Colonic mucosa (tissue), 4 donors: ENCODE measurements around the gene ARHGEF19. TPM values are rescaled to one million over a fixed set of nuclear protein-coding genes. Genes with fewer than 3 reads are reported as not detected.

Source experiments
- DNase-seq: peaks from one replicate; pipeline ENCODE4 v3.0.0-alpha.2; 2020
- H3K27ac ChIP-seq: fragments of 200-600 bp; one replicate; pipeline ENCODE4 v1.8.0; 2021
- H3K27me3 ChIP-seq: fragments of 200-600 bp; one replicate; pipeline ENCODE4 v1.8.0; 2021
- H3K36me3 ChIP-seq: fragments of 200-600 bp; one replicate; pipeline ENCODE4 v1.8.0; 2021
- H3K4me1 ChIP-seq: fragments of 200-600 bp; one replicate; pipeline ENCODE4 v1.8.0; 2021; ENCODE audit warnings: mild to moderate bottlenecking
- H3K4me3 ChIP-seq: fragments of 200-600 bp; one replicate; pipeline ENCODE4 v1.8.0; 2021
- H3K9ac ChIP-seq, 2 donors: one replicate each; pipeline ENCODE4 v1.7.0; 2013; ENCODE audit warnings: control low read depth in 2 of 2, low read depth in 2 of 2, low read length in 2 of 2
- H3K9me3 ChIP-seq: fragments of 200-600 bp; one replicate; pipeline ENCODE4 v1.8.0; 2021
- intact Hi-C: fragments of 100-400 bp; cut with DNase I; formaldehyde crosslinking; loops from one replicate; pipeline ENCODE4 v1.14.1; 2022
- total RNA-seq, 2 donors: library from RNA; stranded (reverse); fragmentation: NEBNext Ultra II Directional in 1 of 2; extraction: Animal tissue kit (Norgen Biotek cat#: 25700) in 1 of 2; gene quantifications; one replicate each; pipeline ENCODE4 v1.2.1, GENCODE V29; 2021
- TF ChIP-seq, protein P1 (sequence below): fragments of 200-600 bp; IDR thresholded peaks from one replicate; pipeline ENCODE4 v1.8.0; 2022; ENCODE audit warnings: antibody characterized with exemption, mild to moderate bottlenecking
- donor health status: healthy.
- donor health status: DM: no; HTN: no; CAD: no.
- donor health status: DM: no; HTN: no; CAD: no.

ARHGEF19 gene
- total RNA-seq, 2 donors from 2014 or later, result 5.8 to 9.0 TPM

- H3K9me3 ChIP-seq, result no peaks in the 10 kb centered on the region
- no peaks in the 10 kb centered on the region for H3K4me1 ChIP-seq
- TF ChIP-seq, protein P1, sequence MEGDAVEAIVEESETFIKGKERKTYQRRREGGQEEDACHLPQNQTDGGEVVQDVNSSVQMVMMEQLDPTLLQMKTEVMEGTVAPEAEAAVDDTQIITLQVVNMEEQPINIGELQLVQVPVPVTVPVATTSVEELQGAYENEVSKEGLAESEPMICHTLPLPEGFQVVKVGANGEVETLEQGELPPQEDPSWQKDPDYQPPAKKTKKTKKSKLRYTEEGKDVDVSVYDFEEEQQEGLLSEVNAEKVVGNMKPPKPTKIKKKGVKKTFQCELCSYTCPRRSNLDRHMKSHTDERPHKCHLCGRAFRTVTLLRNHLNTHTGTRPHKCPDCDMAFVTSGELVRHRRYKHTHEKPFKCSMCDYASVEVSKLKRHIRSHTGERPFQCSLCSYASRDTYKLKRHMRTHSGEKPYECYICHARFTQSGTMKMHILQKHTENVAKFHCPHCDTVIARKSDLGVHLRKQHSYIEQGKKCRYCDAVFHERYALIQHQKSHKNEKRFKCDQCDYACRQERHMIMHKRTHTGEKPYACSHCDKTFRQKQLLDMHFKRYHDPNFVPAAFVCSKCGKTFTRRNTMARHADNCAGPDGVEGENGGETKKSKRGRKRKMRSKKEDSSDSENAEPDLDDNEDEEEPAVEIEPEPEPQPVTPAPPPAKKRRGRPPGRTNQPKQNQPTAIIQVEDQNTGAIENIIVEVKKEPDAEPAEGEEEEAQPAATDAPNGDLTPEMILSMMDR, result no peak
- H3K4me3 ChIP-seq, result no peak overlapping the region
- intact Hi-C loops, result no loop called here
- no peak overlapping the region for H3K27ac ChIP-seq
- no peak for DNase-seq
- H3K9ac ChIP-seq, result no peak overlapping the region
- H3K27me3 ChIP-seq, result no peaks in the 10 kb centered on the region
- H3K36me3 ChIP-seq, result no peaks in the 10 kb centered on the region
These were observed 21.1 kb downstream of the ARHGEF19 start for GRCh38 chr1:16191309-16191708.

DNA sequence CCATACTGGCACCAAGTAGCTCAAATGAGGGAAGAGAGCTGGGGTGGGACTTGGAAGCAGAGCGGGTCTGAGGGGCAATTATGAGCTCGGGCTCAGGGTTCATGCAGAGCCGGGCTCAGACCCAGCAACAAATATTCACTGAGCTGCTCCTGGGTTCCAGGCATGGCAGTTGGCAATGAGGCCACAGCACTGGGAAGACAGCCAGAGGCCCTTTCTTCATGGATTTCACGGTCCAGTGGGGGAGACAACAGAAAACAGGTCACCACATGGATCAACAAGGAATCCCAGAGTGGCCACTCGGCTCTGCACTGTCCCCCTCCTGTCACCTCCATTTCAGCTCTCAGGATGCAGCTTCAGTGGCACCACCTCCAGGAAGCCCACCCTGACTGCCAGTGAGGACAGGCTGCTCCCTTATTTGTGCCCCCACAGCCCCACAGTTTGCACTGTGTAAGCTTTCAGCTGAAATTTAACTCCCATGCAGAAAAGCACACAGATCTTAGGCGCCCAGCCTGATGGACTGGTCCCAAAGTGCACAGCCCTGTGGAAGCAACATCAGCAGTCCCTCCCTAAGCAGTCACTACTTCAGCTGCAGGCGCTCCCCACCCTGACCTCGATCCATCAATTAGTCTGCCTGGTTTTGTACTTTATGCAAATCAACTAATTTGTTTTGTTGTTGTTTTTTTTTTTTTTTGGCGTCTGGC lies 22.4 kb downstream of the ARHGEF19 start:
- Histone ChIP-seq H3K4me3 (no peak overlapping the region), H3K27me3 (no peaks in the 10 kb centered on the region), H3K9me3 (no peaks in the 10 kb centered on the region), H3K36me3 (no peaks in the 10 kb centered on the region), H3K4me1 (no peaks in the 10 kb centered on the region), H3K27ac (no peak overlapping the region), H3K9ac (no peak overlapping the region)
- no peak for DNase-seq
- TF ChIP-seq, protein P1, result no peak
- intact Hi-C loops, result no loop called here

DNA sequence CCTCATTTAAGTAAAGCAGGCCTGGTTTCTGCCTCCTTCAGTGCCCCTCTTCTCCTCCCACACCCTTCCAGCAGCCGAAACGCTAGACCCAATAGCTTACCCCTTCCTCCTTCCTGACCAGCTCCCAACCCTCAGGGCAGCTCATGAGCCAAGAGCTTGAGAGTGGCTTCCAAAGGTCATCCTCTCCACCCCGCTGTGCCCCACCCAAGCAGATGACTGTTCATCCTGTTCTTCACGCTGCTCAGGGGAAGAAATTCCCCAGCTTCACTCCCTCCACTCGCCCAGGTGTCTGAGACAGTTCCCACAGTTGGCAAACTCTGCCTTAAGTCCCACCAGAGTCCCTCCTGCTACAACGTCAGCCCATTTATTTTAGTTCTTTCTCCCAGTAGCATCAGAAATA lies 23.4 kb downstream of the ARHGEF19 start:
- Histone ChIP-seq H3K36me3 (no peaks in the 10 kb centered on the region), H3K4me1 (no peaks in the 10 kb centered on the region), H3K27ac (peak overlapping the region; percentile 64), H3K27me3 (no peaks in the 10 kb centered on the region), H3K9me3 (no peaks in the 10 kb centered on the region), H3K9ac (peak overlapping the region; percentile 6 to 27), H3K4me3 (no peak overlapping the region)
- DNase-seq, result peak; percentile 82
- intact Hi-C loops, result no loop called here
- TF ChIP-seq, protein P1, result no peak

DNA sequence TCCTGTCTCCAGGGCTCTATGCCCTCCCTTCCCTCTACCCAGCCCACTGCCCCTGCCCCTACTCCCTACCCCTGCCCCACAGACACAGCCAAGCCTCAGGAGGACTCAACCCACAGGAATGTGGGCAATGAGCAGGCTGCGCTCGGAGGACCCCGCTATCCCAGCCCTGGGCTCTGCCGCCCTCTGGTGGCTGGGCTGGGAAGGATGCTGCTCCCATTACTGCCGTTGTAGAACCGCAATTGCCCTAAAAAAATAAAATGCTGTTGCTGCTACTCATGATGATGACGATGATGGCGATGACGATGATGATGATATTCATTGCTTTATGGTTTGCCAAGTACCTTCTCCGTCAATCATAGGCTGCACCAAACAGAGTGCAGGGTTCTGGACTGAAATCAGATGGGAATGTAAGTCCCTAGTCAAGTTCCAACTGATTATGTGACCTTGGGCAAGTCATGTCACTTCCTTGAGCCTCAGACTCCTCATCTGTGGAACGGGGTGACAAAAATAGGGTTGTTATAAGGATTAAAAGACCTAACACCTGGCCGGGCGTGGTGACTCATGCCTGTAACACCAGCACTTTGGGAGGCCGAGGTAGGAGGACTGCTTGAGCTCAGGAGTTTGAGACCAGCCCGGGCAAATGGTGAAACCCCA lies 24.6 kb downstream of the ARHGEF19 start:
- TF ChIP-seq, protein P1, result peak; percentile 97
- intact Hi-C loops, result loop anchor here (1.0 kb wide), 1 partner anchor 109 kb away; no protein-coding TSS in a partner anchor
- Histone ChIP-seq H3K36me3 (no peaks in the 10 kb centered on the region), H3K4me1 (no peaks in the 10 kb centered on the region), H3K9me3 (no peaks in the 10 kb centered on the region), H3K9ac (no peak overlapping the region), H3K27me3 (no peaks in the 10 kb centered on the region), H3K4me3 (no peak overlapping the region), H3K27ac (no peak overlapping the region)
- peak; percentile 85 for DNase-seq

GRCh38 chr1:16186655-16187235 lies 25.7 kb downstream of the ARHGEF19 start:
- peak overlapping the region; percentile 44 for H3K27ac ChIP-seq
- no peaks in the 10 kb centered on the region for H3K36me3 ChIP-seq
- peak overlapping the region in 1 of 2 donors; percentile 14 for H3K9ac ChIP-seq
- intact Hi-C loops, result no loop called here
- H3K4me3 ChIP-seq, result no peak overlapping the region
- H3K4me1 ChIP-seq, result no peaks in the 10 kb centered on the region
- no peaks in the 10 kb centered on the region for H3K27me3 ChIP-seq
- DNase-seq, result no peak
- H3K9me3 ChIP-seq, result no peaks in the 10 kb centered on the region
- TF ChIP-seq, protein P1, result no peak
